K562 (cell line): ENCODE measurements around the gene CNOT10. TPM values are rescaled to one million over a fixed set of nuclear protein-coding genes. Genes with fewer than 3 reads are reported as not detected.

Experiments
- ADNP ChIP-seq: fragments of 200-800 bp; sonication (Bioruptor generic); IDR thresholded peaks from 2 replicates; pipeline ENCODE4 v1.6.1; 2016; ENCODE audit warnings: missing genetic modification characterization, missing compliant biosample characterization
- BRD9 ChIP-seq: fragments of 450-650 bp; IDR thresholded peaks from 2 replicates; pipeline ENCODE4 v1.6.1; 2018; ENCODE audit warnings: low read depth; ENCODE audit not compliant: partially characterized antibody
- ELK1 ChIP-seq: sonication (generic); formaldehyde crosslinking; IDR thresholded peaks from 2 replicates; pipeline ENCODE4 v1.8.1; 2022; ENCODE audit warnings: missing genetic modification reagents
- ESRRA ChIP-seq: fragments of 450-650 bp; IDR thresholded peaks from 2 replicates; pipeline ENCODE4 v1.6.1; 2014; ENCODE audit warnings: low read depth, mild to moderate bottlenecking, moderate library complexity, borderline replicate concordance
- ETS1 ChIP-seq: conservative IDR thresholded peaks from 2 replicates; pipeline ENCODE4 v1.6.1; 2011; ENCODE audit warnings: low read depth, mild to moderate bottlenecking, low read length; ENCODE audit not compliant: control insufficient read depth
- GATAD2A ChIP-seq: fragments of 450-650 bp; IDR thresholded peaks from 2 replicates; pipeline ENCODE4 v1.6.1; 2017
- HBP1 ChIP-seq: fragments of 450-650 bp; formaldehyde crosslinking; IDR thresholded peaks from 2 replicates; pipeline ENCODE4 v1.4.0; 2022; ENCODE audit warnings: missing genetic modification characterization
- NCOA6 ChIP-seq: fragments of 450-650 bp; IDR thresholded peaks from 2 replicates; pipeline ENCODE4 v1.6.1; 2017; ENCODE audit warnings: mild to moderate bottlenecking
- NEUROD1 ChIP-seq: fragments of 150-350 bp; IDR thresholded peaks from 2 replicates; pipeline ENCODE4 v1.6.1; 2014; ENCODE audit warnings: borderline replicate concordance, low read length, low read depth; ENCODE audit not compliant: partially characterized antibody
- POLR2AphosphoS2 ChIP-seq: IDR thresholded peaks from 2 replicates; pipeline ENCODE4 v1.6.1; 2012; ENCODE audit warnings: low read length, improper control_type of control experiment
- PRPF4 ChIP-seq: fragments of 200-400 bp; formaldehyde crosslinking; IDR thresholded peaks from one replicate; pipeline ENCODE4 v1.6.1; 2017; ENCODE audit warnings: low read length, low read depth, mild to moderate bottlenecking; ENCODE audit not compliant: insufficient read depth, poor library complexity, severe bottlenecking
- PTBP1 ChIP-seq: fragments of 200-400 bp; formaldehyde crosslinking; IDR thresholded peaks from 2 replicates; pipeline ENCODE4 v1.6.1; 2017; ENCODE audit warnings: low read depth, low read length
- SRSF9 ChIP-seq: fragments of 200-400 bp; formaldehyde crosslinking; IDR thresholded peaks from 2 replicates; pipeline ENCODE4 v1.6.1; 2017; ENCODE audit warnings: low read depth, low read length, borderline replicate concordance
- TCFL5 ChIP-seq: fragments of 250-450 bp; sonication (Bioruptor Pico); conservative IDR thresholded peaks from 2 replicates; pipeline ENCODE4 v1.6.1; 2021; ENCODE audit warnings: mild to moderate bottlenecking, moderate library complexity, matching md5 sums
- THAP7 ChIP-seq: fragments of 250-450 bp; sonication (Bioruptor Pico); IDR thresholded peaks from 2 replicates; pipeline ENCODE4 v1.5.0; 2021
- UBTF ChIP-seq, 2 experiments: IDR thresholded peaks; 2 replicates each; pipeline ENCODE4 v1.6.1; 2012; ENCODE audit warnings: improper control_type of control experiment in 2 of 2, low read depth in 2 of 2, low read length in 2 of 2, borderline replicate concordance in 1 of 2
- ZNF121 ChIP-seq: sonication (generic); formaldehyde crosslinking; conservative IDR thresholded peaks from 2 replicates; pipeline ENCODE4 v1.8.0; 2022; ENCODE audit warnings: missing genetic modification reagents
- ZNF184 ChIP-seq: sonication (generic); formaldehyde crosslinking; IDR thresholded peaks from 2 replicates; pipeline ENCODE4 v1.5.0; 2020; ENCODE audit warnings: missing genetic modification reagents
- ZNF274 ChIP-seq: IDR thresholded peaks from 2 replicates; pipeline ENCODE4 v1.6.1; 2011; ENCODE audit warnings: low read depth, mild to moderate bottlenecking, low read length, moderate library complexity, borderline replicate concordance
- ZNF398 ChIP-seq: fragments of 250-450 bp; sonication (Bioruptor Pico); IDR thresholded peaks from 2 replicates; pipeline ENCODE4 v1.8.0; 2021; ENCODE audit warnings: moderate library complexity, mild to moderate bottlenecking, inconsistent platforms
- ZNF75A ChIP-seq: fragments of 450-650 bp; formaldehyde crosslinking; IDR thresholded peaks from 2 replicates; pipeline ENCODE4 v1.4.0; 2020; ENCODE audit warnings: mild to moderate bottlenecking
- polyA plus RNA-seq, 8 experiments: library from polyadenylated mRNA; depleted of rRNA in 4 of 8; stranded (reverse) in 5 of 8; unstranded in 3 of 8; fragments of >200 nt; fragmentation: Nextera tagmentation in 2 of 8; fragmentation: Illumina TruSeq in 1 of 8; extraction: Ambion mirVana in 2 of 8; extraction: Trizol in 1 of 8; gene quantifications; 2 replicates each; pipeline versions ENCODE4 v1.2.1 to v1.2.3, GENCODE V29; 2011 to 2014; ENCODE audit warnings: inconsistent platforms in 1 of 8, missing spikeins in 1 of 8
- total RNA-seq, 7 experiments: library from RNA; depleted of rRNA in 6 of 7; stranded (reverse); fragments of >200 nt in 6 of 7; fragmentation: Illumina TruSeq in 2 of 7; extraction: Trizol in 2 of 7; gene quantifications; 2 replicates each; pipeline versions ENCODE4 v1.2.1 to v1.2.3, GENCODE V29; 2011 to 2021; ENCODE audit warnings: low replicate concordance in 1 of 7

The CNOT10 gene
- total and polyA plus RNA-seq, 9 of the 15 experiments (the other 6 are each of a cell fraction or from before 2014, with no cell fraction given): 35.7 to 114 (median 81.9) TPM

GRCh38 chr3:32703491-32703972 lies 18.5 kb downstream of the CNOT10 start (continued):
- no peak for TF ChIP-seq ZNF75A (CRISPR knock-in tag)
- no peak for TF ChIP-seq PTBP1
- TF ChIP-seq TCFL5 (CRISPR knock-in tag): no peak
- no peak for TF ChIP-seq PRPF4
- peak; percentile 20 for TF ChIP-seq BRD9
- no peak for TF ChIP-seq HBP1 (CRISPR knock-in tag)
- TF ChIP-seq ADNP (tag): no peak
- no peak for TF ChIP-seq ETS1
- peak; percentile 80 for TF ChIP-seq ESRRA
- TF ChIP-seq ELK1 (CRISPR knock-in tag): no peak
- TF ChIP-seq THAP7 (CRISPR knock-in tag): no peak
- no peak for TF ChIP-seq ZNF121 (CRISPR knock-in tag)
- no peak for TF ChIP-seq POLR2AphosphoS2
- no peak for TF ChIP-seq NCOA6
- no peak for TF ChIP-seq ZNF184 (CRISPR knock-in tag)
- TF ChIP-seq SRSF9: no peak
- TF ChIP-seq ZNF398 (CRISPR knock-in tag): no peak
- no peak for TF ChIP-seq NEUROD1
- TF ChIP-seq UBTF (IDR thresholded peaks at IDR 0.05; ENCODE audit: borderline replicate concordance in 1 of 2, low read depth in 2 of 2, low read length in 2 of 2): no peak
- TF ChIP-seq GATAD2A: no peak
- TF ChIP-seq ZNF274: no peak
